ENCODE results near the gene USP6NL. TPM values are rescaled to one million over a fixed set of nuclear protein-coding genes. Genes with fewer than 3 reads are reported as not detected.

Gene USP6NL
- total RNA-seq, 1 donor from 2014 or later: 33.0 TPM

DNA sequence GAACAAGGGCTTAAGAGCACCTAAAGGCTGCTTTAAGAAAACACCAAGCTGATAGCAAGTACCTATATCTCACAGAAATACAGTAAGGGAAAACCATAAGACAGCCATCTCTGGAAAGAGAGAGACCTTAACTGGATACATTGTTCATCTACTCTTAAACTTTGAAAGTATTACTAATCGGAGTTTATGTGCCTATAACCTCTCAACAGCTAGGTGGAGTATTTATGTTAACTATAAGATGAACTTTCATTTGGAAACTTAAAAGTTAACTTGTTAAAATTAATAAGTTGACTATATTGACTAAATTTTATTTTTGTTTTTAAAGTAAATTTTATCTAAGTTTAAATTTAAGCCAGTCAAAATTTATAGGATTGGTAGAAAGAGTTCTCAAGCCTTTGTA is 90.6 kb downstream of the USP6NL start:
- no peak overlapping the region for H3K4me3 Mint-ChIP-seq (ENCODE audit: unreplicated experiment)
- DNase-seq (ENCODE audit: low spot score): no peak
- no peaks in the 10 kb centered on the region for H3K4me1 Mint-ChIP-seq (ENCODE audit: unreplicated experiment)
- H3K27ac Mint-ChIP-seq (ENCODE audit: unreplicated experiment): no peak overlapping the region
- H3K36me3 Mint-ChIP-seq (ENCODE audit: low read depth, unreplicated experiment): peaks cover 1% of the 10 kb centered on the region
- H3K27me3 Mint-ChIP-seq (ENCODE audit: unreplicated experiment): no peaks in the 10 kb centered on the region
- H3K9me3 Mint-ChIP-seq (ENCODE audit: unreplicated experiment): no peaks in the 10 kb centered on the region
- no peak for TF ChIP-seq CTCF (IDR thresholded peaks at IDR 0.05; ENCODE audit: unreplicated experiment)

- no peak overlapping the region for H3K27ac Mint-ChIP-seq (ENCODE audit: unreplicated experiment)
- DNase-seq (ENCODE audit: low spot score): no peak
- H3K4me3 Mint-ChIP-seq (ENCODE audit: unreplicated experiment): no peak overlapping the region
- no peaks in the 10 kb centered on the region for H3K27me3 Mint-ChIP-seq (ENCODE audit: unreplicated experiment)
- no peaks in the 10 kb centered on the region for H3K36me3 Mint-ChIP-seq (ENCODE audit: low read depth, unreplicated experiment)
- no peaks in the 10 kb centered on the region for H3K9me3 Mint-ChIP-seq (ENCODE audit: unreplicated experiment)
- no peaks in the 10 kb centered on the region for H3K4me1 Mint-ChIP-seq (ENCODE audit: unreplicated experiment)
- TF ChIP-seq CTCF (IDR thresholded peaks at IDR 0.05; ENCODE audit: unreplicated experiment): no peak
Observed at GRCh38 chr10:11517150-11517549, 94.3 kb downstream of the USP6NL start.

DNA sequence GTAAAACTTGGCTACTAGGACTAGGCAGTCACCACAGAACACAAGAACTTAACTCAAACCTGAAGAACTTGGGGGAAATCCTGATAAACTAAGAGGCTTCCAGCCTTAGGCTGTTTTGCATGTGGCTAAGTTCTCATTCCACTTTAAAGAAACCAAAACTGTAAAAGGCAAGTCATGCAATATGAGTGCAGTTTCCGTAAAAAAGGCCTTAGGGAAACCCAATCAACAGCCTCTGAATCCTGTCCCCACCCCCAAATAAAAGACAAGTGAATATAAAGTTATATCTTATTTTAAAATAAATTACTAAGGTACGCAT is 95.1 kb downstream of the USP6NL start:
- Mint-ChIP-seq H3K4me1 (ENCODE audit: unreplicated experiment) (no peaks in the 10 kb centered on the region), H3K36me3 (ENCODE audit: low read depth, unreplicated experiment) (no peaks in the 10 kb centered on the region), H3K27me3 (ENCODE audit: unreplicated experiment) (no peaks in the 10 kb centered on the region), H3K4me3 (ENCODE audit: unreplicated experiment) (no peak overlapping the region), H3K9me3 (ENCODE audit: unreplicated experiment) (no peaks in the 10 kb centered on the region), H3K27ac (ENCODE audit: unreplicated experiment) (no peak overlapping the region)
- no peak for TF ChIP-seq CTCF (IDR thresholded peaks at IDR 0.05; ENCODE audit: unreplicated experiment)
- DNase-seq (ENCODE audit: low spot score): no peak

- Mint-ChIP-seq H3K27me3 (ENCODE audit: unreplicated experiment) (no peaks in the 10 kb centered on the region), H3K4me3 (ENCODE audit: unreplicated experiment) (no peak overlapping the region), H3K36me3 (ENCODE audit: low read depth, unreplicated experiment) (no peaks in the 10 kb centered on the region), H3K4me1 (ENCODE audit: unreplicated experiment) (no peaks in the 10 kb centered on the region), H3K9me3 (ENCODE audit: unreplicated experiment) (no peaks in the 10 kb centered on the region), H3K27ac (ENCODE audit: unreplicated experiment) (no peak overlapping the region)
- peak; percentile 55 for TF ChIP-seq CTCF (IDR thresholded peaks at IDR 0.05; ENCODE audit: unreplicated experiment)
- DNase-seq (ENCODE audit: low spot score): peak; percentile 39
Observed at GRCh38 chr10:11515596-11516430, 95.6 kb downstream of the USP6NL start.

GRCh38 chr10:11513727-11514126 is 97.7 kb downstream of the USP6NL start:
- TF ChIP-seq CTCF (IDR thresholded peaks at IDR 0.05; ENCODE audit: unreplicated experiment): no peak
- Mint-ChIP-seq H3K36me3 (ENCODE audit: low read depth, unreplicated experiment) (no peaks in the 10 kb centered on the region), H3K27ac (ENCODE audit: unreplicated experiment) (no peak overlapping the region), H3K9me3 (ENCODE audit: unreplicated experiment) (no peaks in the 10 kb centered on the region), H3K27me3 (ENCODE audit: unreplicated experiment) (no peaks in the 10 kb centered on the region), H3K4me3 (ENCODE audit: unreplicated experiment) (no peak overlapping the region), H3K4me1 (ENCODE audit: unreplicated experiment) (no peaks in the 10 kb centered on the region)
- DNase-seq (ENCODE audit: low spot score): no peak
